HG02571 (cell line): ENCODE measurements around the gene CNFN.

Source experiments
- ATAC-seq: cut with Tn5 transposase; IDR thresholded peaks from one replicate; pipeline ENCODE4 v1.9.1; 2021; ENCODE audit warnings: mild to moderate bottlenecking, moderate library complexity; ENCODE audit not compliant: unreplicated experiment

Gene CNFN, protein sequence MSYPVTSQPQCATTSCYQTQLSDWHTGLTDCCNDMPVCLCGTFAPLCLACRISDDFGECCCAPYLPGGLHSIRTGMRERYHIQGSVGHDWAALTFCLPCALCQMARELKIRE

DNA sequence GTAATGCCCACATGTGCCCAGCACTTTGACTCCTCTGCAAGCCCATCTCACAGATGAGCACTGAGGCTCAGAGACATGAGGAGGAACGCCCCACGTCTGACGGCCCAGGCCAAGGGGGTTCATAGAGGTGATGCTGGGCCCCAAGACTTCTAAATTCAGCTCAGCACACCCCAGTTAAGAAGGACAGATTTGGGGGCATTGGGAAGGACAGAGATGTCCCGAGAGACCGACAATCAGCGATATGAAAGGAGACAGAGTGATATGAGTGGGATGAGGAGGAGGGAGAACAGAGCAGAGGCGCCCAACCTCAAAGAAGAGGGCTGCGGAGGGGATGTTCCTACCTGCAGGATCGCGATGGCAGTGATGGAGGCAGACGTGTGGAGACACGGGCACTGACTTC lies at the start of gene CNFN:
Gene CNFN (minus strand): TSS at position 399 of the 400 bp plus-strand sequence. CDS start 1,260 bp downstream, outside the sequence.
- no peak for ATAC-seq

DNA sequence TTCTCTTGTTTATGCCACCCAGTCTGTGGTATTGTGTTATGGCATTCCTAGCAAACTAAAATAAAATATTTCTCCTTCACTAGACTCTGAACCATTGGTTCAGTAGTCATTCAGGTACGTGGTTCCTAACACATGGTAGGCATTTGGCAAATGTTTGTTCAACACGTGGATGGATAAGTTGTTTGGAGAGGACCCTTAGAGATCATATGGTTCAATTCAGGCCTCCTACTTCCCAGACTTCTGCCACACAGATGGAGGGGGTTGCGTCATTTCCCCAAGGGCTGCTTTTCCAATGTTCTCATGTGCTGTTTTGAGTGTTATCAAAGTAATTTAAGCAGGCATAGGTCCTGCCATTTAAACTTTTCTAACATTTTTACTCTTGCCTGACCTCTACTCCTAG lies 45.9 kb upstream of the CNFN start:
- no peak for ATAC-seq

DNA sequence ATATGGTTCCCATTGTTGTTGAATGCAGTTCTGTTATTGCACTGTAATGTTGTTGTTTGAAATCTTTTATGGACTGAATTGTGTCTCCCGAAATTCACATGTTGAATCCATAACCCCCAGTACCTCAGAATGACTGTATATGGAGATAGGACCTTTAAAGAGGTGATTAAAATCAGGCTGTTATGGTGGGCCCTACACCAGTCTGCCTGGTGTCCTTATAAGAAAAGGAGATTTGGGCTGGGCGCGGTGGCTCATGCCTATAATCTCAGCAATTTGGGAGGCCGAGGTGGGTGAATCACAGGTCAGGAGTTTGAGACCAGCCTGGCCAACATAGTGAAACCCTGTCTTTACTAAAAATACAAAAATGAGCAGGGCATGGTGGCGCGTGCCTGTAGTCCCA lies 45.2 kb upstream of the CNFN start:
- no peak for ATAC-seq

DNA sequence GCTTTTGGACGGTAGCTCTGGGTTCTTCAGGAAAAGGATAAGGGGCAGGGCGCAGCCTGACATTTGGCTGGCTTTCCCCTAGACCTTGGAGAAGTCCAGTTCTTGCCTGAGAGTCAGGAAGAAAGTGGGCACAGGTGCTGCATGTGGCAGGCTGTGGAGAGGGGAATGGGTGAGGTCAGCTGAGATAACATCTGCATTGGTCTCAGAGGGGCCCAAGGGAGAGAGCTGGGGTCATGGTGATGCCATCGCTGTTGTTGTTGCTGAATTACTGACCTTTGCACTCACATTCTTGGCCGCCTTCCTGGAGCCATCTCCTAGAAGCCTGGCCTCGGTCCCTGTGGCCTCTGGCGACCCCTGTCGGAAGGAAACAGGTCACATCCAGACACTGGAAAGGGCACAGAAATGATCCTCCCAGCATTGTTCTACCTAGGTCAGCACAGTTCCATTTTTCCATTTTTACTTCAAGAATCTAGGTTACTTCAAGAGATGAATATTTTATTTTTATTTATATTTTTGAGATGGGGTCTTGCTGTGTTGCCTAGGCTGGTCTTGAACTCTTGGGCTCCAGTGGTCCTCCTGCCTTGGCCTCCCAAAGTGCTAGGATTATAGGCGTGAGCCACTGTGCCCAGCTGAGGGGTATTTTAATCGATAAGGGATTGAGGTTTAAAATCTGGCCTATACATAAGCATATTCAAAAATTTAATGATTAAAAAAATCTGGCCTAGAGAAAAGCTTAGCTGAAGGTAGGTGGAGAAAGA lies 43.6 kb upstream of the CNFN start:
- no peak for ATAC-seq

DNA sequence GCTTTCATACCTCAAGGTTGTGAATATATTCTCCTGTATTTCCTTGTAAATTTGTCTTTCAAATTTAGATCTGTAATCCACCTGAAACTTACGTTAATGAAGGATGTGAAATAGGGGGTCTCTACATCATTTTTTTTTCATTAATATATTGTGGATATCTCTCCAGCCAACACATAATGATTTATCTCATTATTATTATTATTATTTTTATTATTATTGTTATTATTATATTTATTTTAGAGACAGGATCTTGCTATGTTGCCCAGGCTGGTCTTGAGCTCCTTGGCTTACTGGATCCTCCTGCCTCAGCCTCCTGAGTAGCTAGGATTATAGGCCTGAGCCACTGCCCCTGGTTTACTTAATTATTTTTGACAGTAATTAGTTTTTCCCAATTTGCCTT lies 41.4 kb upstream of the CNFN start:
- no peak for ATAC-seq

DNA sequence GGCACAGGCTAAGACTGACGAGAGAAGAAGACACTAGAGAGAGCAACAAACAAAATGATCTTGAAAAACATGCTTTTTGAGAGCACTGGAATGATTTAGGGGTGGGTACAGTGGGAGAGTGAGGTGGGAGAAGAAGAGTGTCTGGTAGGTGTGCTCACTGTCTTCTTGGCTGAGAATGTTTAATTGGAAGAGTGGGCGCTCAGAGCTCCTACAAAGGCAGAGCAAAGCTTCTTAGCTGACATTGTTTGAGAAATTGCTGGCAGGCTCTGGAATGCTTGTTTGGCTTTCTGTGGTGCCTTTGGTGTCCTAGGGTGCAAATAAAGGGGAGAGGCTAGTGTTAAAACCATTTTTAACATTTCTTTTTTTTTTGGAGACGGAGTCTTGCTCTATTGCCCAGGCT lies 38.6 kb upstream of the CNFN start:
- ATAC-seq: no peak

DNA sequence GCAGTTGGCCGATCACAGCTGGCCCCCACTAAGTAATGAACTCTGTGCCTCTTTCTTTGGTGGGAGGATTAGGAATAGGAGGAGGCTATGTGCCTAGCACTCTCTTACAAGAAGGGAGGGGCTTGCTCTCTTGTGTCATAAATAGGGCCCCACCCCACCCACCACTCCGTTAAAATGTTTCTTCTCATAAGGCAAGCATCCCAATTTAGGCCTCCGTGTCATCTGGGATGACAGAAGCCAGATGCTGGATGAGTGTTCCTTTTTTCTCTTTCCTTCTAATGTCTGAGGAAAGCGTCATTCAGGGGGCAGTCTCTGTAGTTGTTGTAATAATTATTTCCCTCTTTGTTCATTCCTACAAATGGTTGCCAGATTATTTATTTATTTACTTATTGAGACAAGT lies 37.2 kb upstream of the CNFN start, which contains the start of gene LIPE:
Gene LIPE (minus strand): TSS at position 76 of the 400 bp plus-strand sequence. CDS start 239 bp downstream, outside the sequence.
- no peak for ATAC-seq

DNA sequence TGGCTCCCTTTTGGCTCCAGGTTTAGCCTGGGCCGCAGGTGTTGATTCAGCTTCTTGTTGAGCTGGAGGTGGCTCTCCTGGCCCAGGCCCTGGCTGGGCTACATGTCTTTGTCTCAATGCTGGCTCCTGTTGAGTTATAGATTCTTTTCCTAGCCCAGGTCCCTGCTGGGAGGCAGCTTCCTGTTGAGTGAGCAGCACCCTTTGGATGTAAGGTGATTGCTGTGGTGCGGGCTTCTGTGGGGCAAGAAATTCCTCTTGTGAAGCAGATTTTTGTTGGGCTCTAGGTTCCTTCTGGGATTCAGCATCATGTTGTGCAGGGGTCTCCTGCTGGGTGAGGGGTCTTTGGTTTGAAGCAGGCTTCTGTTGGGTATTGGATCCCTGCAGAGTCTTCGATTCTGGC lies 36.5 kb upstream of the CNFN start:
- ATAC-seq: no peak

DNA sequence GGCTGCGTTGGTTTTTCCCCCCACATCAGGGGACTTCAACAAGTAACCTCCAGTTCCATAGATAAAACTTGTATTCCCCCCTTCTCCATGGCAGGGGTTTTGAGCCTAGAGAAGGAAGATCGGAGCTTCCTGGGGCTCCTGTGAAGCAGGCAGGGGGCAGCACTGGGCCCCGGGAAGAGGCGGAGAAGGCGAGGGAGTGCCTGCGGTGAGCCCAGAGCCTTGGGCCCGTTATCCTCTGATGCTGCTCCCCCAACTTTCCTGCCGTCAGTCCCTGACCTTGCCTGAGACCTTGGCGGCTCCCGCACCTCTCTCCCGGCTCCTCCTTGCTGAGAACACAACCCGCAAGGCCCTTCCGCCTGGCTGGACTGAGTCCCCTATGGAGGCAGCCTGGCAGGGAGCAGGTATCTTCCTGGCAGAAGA lies 34.6 kb upstream of the CNFN start:
- no peak for ATAC-seq

DNA sequence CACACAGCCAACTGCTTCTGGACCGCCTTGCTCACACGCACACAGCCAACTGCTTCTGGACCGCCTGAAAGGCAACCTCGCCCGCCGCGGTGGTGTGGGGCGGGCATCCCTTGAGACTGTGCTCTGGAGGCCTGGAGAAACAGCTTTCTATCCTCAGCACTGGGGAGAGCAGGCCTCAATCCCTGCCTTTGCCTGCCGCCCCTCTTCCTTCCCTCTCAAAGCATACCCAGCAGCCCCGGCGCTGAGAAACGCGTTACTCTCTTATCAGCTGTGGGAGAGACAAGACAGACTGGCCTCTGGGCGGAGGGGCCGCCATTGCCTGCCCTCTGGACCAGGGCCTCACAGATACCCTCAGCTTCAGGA lies 34.2 kb upstream of the CNFN start:
- no peak for ATAC-seq

DNA sequence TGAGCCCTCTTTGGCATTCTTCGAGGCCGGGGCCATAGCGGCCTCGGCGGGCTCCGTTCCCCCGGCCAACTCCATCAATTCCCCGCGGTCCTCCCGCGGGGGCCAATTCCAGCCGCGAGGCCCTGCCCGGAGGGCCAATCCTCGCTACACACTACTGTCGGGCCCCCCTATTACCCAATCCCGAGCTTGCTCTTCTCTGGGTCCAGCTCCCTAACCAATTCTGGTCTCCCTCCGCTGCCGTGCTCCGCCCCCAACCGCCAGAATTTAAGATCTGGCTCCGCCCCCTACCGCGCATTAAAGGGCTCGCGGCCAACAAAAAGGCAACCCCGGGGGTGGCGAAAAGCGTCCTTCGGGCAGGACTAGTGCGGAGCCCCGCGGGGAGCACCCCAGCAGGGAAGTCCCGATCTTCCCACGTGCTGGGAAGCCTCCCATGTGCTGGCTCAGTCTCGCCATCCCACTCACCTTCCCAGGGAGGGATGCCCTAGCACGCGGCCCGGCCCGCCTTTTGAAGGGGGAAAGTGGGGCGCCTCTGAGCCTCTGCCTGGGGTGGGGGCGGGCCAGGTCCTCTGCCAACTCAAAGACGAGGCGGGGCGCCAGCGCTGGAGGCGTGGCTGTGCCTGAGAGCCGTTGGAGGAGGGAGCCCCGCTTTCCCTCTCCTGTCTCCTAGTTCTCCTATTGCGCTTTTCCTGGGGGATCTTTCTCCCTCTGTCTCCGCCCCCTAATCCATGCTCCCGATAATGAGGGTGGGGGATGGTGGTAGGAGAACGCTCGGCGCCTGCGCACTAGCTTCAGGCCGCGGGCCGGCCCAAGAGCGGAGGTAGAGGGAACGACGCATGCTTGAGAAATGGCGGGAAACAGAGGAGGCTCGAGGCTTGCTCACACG lies 33.6 kb upstream of the CNFN start:
- ATAC-seq: peak; percentile 92

DNA sequence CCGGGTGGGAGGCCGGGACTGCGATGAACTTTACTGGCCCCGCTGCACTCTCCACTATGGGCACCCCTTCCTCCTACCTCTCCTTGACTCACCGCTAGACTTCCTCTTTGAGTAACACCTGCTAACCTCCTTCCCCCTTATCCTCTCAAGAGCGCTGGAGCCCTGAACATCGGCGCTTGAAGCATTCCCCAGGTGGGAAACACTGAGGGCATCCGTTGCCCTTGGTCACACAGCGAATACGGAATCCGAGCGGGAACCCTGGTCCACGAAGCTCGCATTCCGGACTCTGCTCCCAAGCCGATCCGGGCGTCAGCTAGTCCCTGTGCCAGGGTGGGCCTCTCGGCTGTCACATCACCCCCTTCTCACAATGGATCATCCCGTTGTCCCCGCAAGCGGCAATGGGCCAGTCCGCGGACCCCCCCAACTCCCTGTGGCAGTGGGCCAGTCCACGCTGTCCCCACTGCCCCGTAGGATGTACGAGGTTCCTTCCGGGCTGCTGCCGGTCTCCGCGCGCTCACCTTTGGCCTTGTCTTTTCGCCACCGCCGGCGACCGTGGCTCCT lies 32.9 kb upstream of the CNFN start:
- peak; percentile 10 for ATAC-seq

DNA sequence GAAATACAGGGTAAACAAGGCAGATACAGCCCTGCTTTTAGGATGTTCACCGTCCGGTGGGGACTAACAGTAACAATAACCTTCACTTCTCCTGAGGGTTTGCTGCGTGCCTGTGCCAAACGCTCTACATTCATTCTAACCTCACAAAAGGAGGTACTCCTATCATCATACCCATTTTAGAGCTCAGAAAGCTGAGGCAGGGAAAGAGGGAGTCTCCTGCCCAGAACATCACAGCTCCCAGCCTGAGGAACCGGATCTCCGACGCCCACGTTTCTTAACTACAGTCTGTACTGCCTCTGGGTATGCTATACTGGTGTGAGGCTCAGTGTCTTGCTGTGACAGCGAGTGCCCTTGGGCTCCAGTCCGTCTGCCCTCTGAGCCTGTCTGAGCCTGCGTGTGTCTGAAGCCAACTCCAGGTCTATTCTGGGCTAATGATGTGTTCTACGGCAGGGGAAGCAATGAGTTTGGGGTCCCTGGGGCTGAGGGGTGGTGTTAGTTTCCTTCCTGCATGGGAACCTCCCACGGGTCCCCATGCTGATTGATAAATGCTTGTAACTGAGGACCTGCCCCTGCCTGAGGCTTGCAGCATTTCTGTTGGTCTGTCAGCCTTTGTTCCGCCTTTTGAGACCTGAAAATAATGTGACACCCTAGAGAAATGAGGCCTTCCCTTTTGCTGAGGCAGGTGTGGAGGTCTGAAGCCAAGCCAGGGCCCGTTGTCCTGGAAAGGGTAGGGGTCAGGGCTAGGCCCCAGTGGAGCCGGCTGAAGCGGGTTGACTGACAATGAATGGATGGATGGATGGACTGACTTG lies 32.2 kb upstream of the CNFN start:
- ATAC-seq: no peak

DNA sequence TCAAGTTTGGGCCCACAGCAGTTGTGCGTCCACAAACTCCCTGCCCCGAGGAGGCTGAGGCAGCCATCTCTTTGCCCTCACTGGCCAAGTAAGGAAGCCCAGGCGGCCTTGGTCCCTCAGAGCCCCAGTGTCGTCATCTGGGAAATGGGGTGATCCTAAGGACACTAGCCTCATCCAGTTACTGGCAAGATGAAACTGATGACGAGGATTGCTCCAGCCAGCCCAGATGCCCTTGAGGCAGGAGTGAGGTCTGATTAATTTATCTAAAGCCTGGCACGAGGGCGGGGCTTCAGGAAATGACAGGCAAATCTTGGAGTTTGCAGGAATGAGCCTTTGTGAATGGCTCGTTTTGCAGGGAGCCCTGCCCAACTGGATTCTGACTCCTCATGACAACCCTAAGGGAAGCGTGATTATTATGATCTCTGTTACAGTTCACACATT lies 31.5 kb upstream of the CNFN start:
- ATAC-seq: no peak

DNA sequence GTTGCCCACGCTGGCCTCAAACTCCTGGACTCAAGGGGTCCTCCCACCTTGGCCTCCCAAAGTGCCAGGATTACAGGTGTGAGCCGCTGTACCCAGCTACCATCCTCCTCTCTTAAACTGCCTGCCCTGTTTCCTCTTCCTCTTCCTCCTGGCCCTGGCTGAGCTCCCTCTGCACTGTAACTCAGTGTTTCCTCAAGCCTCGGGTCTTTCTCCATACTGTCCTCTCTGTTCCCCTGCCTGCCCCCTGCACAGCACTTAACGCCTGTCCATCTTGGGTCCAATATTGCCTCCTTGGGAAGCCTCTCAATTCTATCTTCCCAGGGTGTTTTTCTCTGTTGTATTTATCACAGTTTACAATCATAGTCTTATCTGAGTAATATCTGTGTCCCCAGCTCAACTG lies 31.0 kb upstream of the CNFN start:
- ATAC-seq: no peak

DNA sequence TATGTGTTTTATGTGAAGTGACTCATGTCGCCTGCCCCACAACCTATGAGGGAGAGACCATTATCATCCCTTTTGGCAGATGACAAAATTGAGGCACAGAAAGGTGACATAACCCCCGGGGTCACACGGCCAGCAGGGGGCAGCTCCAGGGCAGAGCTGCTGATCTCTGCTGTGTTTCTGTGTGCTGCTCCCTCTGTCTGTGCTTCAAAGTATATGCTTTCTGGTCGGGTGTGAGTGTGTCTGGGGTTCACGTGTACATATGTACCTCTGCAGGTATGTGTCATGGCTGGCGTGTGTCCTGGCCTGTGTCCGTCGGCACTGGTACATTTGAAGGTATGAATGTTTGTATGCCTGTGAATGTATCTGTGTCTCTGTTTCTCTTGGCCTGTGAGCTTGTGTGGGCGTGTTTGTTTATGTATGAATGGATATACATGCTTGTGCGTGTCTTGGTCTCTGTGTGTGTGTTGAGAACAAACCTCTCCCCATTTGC lies 30.0 kb upstream of the CNFN start:
- no peak for ATAC-seq

DNA sequence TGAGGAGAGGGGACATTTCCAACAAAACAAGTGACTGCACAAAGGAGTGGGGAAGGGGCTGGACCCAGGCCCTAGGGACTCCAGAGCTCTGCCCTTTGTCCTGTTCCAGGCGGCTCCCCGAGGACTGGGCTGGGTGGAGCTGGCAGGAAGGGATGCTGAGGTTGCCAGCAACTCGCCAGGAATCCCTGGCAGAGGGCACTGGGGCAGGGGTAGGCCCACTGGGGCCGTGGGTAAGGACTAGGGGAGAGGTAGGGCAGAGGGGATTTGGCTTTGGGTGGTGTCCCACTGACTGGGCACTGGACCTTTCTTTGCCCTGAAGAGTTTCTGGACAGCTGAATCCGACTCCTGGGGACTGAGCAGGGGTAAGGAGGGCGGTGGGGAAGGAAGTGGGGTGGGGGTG lies 29.2 kb upstream of the CNFN start:
- no peak for ATAC-seq

DNA sequence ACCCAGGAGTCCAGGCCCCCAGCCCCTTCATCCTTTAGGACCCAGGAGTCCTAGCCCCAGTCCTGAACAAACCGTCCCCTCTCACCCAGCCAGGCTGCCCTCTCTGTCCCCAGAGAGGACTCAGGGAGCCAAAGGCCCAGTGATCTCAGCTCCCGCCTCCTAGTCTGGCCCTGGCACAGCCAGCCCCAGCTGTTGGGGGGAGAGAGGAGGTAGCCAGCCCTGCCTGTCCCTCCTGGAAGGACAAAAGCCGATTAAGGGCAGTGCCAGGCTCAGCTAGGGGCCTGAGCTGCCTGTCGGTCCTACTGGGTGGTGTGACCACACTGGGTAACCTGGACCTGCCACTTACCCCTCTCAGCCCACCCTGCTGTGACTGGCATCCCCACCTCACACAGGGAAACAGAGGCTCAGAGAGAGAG lies 22.6 kb upstream of the CNFN start:
- no peak for ATAC-seq

DNA sequence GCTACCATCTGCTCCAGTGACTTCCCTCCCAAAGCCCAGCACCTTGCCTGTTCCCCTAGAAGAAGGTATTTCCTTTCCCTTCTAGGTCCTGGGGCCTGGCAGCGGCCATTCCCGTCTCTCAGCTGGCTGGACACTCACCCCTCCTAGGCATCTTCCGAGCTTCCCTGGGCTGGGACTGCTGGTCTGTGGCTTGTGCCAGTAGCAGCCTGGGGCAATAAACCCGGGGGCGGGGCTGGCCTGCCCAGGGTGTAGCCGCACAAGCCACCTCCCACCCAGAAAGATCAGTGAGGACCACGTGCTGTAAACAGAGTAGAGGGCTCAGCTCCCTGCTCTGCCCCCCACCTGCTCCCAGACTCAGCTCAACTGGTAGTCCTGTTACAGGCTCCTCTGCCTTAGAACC lies 22.1 kb upstream of the CNFN start:
- no peak for ATAC-seq

DNA sequence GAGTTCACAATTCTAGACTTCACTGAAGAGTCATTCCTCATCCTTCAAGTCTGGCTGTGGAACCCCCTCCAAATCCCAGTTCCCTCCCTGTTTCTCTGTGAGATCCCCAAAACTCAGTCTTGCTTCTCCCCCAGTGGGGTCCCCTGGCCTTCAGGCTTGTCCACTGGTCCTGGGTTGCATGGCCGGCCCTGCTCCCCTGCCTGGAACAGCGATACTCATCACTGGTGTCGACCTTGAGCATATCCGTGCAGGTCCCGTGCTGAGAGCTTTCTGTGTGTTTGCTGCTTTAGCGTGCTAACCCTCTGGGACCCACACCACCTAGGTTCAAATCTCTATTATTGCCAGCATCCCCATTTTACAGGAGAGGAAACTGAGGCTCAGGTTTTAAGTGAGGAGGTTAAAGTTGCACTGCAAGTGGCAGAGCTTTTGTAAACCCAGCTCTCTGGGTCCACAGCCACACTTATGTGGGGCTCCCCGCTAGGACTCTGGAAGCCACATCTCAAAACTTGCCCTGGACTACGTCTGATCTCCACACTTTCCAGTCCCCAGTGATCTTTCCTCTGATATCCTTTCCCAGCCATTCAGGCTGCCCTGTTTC lies 21.6 kb upstream of the CNFN start:
- no peak for ATAC-seq
